GM19043 (cell line): ENCODE results near the gene OVCH2.
"Not testable (repeated sequence)": the region's sequence is repeated elsewhere in the genome, so short reads cannot be mapped to it uniquely, and the experiment has no call there.

Source experiments
- ATAC-seq: cut with Tn5 transposase; IDR thresholded peaks from one replicate; pipeline ENCODE4 v1.9.1; 2021; ENCODE audit warnings: low read depth; ENCODE audit not compliant: unreplicated experiment

Gene OVCH2

DNA sequence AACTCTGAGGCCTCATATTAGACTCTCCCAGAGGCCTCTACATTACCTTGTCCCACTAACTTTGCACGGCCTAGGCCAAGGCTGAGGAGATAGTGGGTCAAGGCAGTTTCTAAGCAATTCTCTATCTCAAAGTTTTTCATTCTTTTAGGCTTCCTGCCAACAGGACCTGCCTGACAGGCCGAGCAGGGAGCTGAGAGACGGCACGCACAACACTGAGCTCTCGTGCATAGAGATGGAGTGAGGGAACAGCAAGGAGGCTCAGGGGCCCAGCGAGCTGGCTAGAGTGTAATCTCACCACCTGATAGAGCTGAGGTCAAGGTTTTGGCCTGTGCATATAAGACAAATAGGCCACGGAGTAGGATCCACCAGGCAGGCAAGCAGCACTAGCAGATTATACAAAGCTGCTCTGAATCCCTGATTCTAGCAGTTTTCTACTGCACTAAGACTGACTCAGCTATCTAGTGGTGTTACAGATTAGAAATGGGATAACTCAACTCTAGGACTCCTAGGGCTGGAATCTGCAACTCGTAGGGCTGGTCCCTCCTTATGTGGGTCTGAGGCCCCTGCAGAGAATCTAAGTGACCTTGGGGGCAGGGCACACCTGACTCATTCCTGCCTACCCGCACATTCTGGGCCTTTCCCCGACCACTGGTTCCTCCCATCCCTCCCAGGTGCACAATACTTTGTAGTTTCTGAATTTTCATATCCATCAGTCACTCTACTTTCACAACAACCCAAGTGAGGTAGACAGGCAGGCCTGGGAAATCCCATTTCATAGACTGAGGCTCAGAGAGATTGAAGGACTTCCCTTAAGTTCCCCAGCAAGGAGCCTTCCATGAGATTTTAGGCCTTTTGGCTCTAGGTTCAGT, 34.7 kb downstream of the OVCH2 start:
- peak; percentile 48 for ATAC-seq

DNA sequence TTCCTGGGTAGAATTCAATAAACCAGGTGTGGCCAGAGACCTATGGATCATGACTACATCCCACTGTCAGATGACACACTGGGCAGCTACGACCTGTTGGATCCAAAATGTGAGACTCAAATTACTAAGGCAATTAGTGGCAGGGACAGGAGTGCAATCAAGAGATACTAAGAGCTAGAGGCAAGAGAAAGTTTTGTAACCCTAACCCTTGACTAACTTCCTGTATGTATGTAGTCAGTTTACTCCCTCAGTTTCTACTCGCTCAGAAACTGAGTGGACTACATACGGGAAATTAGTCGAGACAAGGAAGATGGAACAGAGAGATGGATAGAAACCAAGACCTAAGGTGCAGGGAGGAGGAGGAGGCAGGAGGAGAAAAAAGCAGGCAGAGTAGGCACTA, 35.6 kb downstream of the OVCH2 start:
- no peak for ATAC-seq

DNA sequence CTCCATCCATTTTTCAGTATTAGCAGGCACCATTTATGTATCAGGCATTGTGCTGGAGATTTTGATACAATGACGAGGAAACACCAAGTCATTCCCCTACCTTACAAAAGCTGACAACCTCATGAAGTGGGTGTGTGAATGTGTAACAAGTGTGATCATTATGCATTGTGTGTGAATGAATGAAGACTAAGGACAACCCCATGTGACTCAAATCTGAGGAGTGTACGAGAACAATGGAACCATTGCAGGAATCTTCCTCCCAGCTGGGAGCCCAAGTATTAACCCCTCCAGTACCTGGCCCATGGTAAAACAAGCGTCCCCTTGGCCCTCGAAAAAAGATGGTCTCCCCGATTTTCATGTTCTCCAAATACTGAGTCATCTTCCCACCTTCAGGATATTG, 37.4 kb downstream of the OVCH2 start:
- ATAC-seq = no peak

DNA sequence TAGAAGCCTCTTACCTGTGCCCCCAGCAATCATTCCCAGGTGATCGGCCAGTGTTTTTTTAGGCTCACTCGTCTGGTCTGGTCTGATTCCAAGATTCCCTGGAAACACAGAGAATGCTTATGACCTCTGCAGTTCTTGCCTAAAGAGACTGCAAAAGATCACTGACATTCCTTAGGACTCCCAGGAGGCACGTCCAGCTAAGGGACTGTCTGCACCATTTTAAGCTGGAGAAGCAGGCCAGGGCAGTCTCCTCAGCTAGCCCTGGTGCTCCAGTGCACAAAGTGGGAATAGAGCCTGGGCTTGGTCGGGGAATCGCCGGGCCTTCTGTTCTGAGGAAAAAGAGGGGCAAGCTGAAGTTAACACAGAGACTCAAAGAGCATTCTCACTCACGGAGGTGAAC, 37.8 kb downstream of the OVCH2 start:
- no peak for ATAC-seq

DNA sequence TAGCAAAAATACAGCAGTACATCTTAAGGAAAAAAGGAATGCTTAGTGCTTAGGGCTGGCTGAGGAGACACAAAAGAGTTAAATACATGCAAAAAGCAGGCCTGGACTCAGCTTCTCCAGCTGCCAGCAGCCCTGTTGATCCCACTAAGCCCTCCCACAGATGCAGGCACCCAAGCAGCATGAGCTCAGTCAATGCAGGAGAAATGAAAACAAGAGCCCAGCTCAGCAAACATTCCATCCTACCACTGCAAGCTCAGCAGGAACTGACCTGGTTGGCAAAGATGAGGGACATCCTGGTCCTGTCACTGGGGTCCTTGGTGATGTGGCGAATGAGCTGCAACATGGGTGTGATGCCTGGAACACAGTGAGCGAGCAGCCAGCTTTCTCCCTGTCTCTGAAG, 38.8 kb downstream of the OVCH2 start:
- no peak for ATAC-seq

DNA sequence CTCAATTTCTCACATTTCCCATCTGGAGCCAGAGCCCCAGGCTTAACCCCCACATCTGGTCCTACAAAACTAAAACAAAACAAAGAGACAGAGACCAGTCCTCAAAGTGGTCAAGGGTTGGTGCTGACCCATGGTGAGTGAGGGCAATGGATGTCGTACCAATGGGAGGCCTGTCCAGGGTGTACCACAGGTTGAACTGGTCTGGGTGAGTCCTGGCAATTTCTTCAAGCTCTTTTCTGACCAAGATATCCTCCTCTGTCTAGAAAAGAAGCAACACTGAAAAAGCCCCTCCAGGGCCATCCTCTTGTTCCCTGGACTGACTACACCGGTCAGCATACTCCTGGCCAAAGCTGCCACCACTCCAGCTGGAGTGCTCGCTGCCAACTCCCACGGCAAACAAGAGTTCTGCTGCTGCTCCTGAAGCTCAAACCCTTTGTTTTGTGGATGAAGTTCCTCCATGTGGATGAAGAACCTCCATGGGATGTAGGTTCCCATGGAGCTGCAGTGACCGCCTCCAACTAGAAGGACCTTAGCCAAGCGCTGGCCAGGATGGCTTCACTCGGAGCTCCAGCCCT, 39.9 kb downstream of the OVCH2 start:
- no peak for ATAC-seq

DNA sequence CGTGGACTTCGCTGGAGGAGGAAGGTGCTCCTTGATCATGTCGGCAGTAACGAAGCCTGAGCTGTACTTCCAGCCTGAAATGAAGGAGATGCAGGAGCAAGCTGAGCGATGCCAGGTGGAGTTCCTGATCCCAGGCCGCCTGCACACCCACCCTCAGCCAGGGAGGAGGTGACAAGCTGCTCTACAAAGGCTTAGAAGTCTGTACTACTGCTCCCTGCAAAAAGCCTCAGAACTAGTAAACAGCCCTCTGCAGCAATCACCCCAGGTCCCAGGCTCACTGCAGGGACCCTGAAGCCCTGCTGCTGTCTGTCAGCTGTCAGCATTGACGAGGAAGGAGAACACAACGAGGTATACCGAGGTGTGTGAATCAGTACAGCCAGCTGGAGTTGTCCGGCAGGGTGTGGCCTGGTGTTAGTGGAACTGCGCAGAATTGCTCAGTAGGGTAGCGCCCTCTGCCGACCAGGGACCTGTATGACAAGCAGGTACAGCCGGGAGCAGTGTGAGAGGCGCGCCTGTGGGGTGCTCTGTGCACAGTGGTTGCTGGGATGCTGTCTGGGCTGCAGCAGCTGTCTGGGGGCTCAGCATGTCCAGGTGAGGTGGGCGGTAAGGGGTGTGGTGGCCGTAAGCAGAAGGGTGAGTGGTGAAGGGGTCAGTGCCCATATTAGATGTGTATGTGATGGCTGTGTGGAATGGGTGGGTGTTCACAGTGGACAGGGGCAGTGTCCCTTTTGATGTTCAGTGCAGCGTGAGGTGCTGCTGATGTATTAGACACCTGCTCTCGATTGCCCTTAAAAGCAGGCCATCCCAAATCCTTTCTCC, 40.6 kb downstream of the OVCH2 start:
- peak; percentile 97 for ATAC-seq

DNA sequence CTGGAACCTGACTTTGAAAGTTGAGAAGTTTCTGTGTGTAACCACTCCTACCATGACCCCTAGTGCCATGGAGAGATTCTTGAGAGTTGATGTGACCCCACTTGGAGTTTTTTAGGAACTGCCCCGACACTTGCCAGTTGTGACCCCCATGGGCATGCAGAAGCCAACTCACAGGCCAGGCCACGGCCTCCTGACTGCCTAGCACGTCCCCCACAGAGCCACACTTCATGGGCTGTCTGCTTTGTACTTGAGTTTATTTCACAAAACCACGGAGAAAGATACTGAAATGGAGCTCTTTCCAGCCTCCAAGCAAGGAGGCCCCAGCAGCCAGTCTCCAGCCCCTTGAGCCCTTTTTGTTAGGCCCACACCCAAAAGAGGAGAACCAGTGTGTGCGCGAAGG, 41.4 kb downstream of the OVCH2 start:
- ATAC-seq = no peak

DNA sequence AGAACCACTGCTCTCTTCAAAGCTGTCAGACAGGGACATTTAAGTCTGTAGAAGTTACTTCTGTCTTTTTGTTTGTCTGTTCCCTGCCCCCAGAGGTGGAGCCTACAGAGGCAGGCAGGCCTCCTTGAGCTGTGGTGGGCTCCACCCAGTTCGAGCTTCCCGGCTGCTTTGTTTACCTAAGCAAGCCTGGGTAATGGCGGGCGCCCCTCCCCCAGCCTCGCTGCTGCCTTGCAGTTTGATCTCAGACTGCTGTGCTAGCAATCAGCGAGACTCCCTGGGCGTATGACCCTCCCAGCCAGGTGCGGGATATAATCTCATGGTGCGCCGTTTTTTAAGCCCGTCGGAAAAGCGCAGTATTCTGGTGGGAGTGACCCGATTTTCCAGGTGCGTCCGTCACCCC, 42.7 kb downstream of the OVCH2 start:
- not testable (repeated sequence) for ATAC-seq

DNA sequence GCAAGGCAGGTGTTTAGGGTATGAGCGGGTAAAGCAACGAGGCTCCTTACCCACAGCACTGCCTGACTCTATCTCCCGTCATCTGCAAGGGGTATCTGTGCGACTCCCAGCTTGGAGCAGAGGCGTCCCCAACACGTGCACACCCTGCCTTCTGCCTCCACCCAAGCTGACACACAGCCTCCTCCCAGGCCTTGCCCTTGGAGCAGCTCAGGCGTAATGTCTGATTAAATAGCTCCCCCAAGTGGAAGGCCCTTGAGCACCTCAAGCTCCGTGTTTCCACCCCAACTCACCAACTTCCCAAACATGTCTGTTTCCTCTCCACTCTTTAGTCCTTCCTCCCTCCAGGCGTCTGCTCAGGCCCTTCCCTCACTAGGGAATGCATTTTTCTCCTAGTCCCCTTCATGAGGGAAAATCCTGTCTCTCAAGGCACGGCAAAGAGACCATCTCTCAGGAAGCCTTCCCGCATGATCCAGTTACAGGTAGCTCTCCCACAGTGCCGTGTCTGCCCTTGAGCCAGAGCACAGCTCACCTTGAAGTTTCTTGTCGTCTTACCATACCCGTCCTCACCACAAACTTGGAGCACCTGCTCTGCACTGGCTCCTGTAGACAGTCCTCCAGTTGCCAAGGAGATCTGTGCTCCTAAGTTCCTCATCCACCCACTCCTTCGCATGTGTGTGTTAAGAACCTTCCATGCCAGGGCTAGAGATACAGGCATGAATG, 48.8 kb downstream of the OVCH2 start:
- no peak for ATAC-seq

DNA sequence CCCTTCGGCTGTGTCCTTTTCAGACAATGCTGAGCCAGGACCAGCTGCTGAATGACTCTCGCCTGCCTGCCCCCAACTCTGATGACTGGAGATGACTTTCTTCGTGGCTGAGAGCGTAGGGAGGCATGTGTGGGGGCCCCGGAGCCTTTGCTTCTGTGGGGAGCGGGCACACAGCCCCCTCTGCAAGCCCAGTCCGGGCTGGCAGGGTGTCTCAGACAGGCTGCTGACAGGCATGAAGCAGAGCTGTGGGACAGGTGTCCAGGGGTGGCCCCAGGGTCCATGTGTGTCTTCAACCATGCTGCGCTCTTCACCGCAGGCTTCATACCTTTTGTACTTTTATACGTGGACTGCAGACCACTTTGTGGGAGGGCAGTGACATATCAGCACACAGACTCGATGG, 49.6 kb downstream of the OVCH2 start:
- ATAC-seq = no peak

DNA sequence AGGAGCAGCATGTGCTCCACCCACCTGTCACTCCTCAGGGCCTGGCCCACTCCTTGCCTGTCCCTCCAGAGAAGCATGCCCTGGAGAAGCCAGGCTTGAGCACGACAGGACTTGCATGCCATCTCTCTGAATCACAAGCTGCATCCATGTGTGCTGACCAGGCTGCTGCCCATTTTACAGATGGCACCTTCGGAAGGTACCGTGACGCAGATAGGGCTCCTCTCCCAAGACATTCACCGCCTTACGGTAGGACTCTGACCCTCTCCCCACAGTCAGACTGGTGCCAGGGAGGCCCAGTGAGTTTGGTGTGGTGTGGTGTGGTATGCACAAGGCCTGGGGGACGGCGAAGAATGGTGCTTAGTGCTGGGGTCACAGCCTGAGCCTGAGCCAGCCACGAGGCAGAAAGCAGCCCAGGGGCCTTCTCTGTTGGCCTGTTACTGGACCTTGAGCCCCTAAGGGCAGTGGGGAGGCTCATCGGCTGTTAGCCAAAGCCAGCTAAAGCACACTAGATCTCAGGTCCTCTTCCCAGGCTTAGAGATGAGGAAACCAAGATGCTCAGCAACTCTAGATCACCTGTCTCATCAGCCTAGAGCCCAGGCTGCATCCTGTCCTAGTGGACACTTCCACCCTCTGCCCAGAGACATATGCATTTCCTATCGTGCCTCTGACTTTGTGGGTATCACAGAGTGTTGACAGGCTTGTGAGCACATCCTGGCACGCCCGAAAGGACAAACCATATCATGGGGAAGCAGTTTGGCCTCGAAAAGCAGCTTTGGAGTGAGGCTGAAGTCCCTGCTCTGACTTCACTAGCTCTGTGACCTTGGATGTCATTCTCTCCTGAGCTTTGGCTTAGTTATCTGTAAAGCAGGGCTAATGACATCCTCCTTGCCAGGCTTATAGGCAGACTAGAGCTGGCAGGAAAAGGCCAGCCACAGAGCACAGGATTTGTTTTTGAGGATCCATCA, 50.7 kb downstream of the OVCH2 start:
- ATAC-seq = no peak

DNA sequence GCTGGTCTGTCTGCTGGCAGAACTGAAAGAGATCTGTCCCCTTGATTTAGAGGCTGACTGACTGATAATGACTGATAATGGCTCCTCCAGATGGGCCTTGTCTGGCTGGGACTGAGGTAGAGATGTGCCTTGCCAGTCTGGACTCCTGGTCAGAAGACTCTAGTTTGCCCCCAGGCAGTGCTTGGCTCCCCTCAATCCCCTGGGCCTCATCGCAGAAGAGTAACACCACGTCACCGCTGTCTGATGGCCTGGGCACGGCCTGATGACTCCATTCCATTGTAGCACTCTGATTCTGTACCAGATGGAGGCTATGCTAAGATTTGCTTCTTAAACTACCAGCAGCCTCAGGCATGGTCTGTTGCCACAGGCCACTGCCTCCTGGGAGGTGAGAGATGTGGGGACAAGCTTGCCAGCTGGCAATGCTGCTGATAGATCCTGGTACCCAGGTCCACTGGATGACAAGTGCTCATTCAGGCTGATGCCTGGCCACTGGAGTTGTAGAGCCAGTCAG, 52.0 kb downstream of the OVCH2 start:
- no peak for ATAC-seq

DNA sequence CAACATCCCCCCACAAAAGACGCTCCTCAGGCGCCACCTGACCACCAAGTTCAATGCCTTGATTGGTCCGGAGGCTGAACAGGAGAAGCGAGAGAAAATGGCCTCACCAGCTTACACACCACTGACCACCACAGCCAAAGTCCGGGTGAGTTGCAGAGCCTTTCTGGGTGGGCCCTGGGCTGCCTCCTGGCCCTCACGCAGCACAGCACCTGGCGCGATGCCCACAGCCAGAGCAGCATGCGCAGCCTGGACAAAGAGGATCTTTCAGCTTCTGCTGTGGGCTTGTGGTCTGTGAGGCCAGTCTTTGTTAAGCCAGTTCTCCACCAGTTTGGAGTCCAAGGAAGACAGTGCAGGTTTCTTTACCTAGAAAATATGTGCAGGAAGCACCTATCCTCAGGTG, 54.6 kb downstream of the OVCH2 start:
- ATAC-seq = no peak

DNA sequence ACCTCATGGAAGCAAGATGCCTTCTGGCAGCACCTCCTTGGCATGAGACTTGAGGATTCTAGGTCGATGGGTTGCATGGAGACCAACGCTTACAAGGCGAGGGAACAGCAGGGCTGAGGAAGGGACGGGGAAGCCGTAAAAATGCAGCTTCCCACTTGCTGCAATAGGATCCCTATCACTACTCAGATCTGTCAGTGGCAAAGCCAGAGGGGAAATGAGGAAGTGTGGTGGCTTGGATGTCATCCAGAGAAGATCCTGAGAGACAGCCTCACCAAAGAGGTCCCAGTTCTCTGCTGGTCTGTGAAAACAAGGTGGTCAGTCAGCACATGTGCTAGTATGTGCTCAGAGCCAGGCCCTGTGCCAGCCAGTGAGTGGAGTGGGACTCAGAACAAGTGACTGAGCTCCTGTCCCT, 55.1 kb downstream of the OVCH2 start:
- ATAC-seq = no peak

DNA sequence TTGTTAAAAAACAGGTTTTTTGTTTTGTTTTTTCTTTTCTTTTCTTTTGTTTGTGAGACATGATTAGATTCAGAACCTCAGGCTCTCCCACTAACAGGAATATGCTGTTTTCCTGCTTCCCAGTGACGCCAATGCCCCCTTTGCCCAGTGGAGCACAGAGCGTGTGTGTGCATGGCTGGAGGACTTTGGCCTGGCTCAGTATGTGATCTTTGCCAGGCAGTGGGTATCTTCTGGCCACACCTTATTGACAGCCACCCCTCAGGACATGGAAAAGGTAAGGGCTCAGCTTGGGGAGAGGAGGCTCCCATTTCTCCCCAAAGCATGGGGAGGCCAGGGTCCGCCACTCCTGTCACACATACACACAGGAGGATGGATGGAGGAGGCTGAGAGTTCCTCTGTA, 58.0 kb downstream of the OVCH2 start:
- no peak for ATAC-seq

DNA sequence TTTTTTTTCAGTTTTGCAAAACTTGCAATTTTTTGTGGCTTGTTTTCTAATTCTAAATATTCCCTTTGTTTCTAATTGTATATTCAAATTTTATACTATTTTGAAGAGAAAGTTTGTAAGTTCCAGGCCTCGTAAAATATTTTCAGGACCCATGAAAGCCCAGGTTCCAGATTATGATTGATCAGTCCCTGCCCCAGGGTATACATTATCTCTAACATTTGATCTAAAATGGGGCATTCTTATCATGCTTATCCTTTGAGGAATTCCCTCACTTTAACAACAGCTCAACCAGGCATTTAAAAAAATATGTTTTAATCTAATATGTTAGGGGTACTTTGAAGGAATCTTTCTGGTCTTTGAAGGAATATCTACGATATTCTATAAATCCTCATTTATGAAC, 59.4 kb downstream of the OVCH2 start:
- ATAC-seq = no peak

DNA sequence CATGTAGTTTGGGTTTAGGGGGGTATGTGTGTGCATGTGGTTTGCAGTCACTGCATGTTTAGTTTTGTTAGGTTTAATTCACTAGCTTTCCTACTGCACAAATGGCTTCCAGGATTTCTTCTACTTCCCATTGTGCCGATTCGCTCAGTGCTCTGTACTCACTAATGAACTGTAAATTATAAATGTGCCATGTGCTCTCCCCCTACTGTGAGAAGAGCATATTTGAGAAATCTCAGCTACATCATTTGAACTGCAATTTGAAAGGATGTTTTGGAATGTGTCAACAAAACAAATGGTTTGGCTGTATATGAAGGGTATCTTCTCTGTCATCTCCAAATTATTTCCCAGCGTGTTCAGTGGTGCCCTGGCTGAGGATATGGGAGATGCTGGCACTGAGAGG, 61.1 kb downstream of the OVCH2 start:
- no peak for ATAC-seq

DNA sequence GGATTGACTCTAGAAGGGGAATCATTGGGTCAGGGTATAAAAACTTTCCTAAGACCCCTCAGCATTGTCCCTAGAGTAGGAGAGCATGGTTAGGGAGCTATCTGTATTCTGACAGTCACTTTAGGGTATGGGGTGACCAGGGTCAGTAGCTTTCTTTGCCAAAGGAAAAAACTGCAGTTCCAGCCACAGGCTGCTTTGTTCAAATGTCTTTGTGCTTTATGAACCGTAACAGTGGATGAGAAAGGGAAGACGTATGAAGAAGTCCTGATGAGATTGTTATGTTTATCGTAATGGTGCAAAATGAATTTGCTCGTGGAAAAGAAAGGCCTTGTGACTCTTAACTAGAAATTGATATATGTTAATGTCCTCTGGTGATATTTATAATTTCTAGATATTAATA, 63.0 kb downstream of the OVCH2 start:
- ATAC-seq = no peak

DNA sequence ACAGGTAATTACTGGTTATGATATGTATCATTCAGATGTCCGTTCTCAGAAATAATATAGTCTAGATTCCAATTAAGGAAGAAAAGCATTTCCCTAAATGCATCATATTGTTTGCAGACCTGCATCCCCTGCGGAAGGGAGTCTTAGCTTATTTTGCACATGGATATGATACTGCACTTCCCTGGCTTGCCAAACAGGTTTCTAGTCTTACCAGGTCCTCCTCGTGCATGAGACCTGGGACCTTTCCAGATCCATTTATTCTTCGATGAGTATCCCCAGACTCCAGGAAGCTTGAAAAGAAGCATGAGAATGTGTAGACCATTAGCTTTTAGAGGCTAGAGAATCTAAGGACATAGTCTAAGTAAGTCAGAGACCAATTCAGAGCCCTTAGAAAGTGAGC, 63.5 kb downstream of the OVCH2 start:
- no peak for ATAC-seq
